Posterior cingulate gyrus (tissue), 11 donors: Measurements from ENCODE around the gene EZR.
A peak's percentile ranks its signal among the peaks of the same experiment; 100 is the strongest.

Source experiments
- DNase-seq, 10 donors: peaks; one replicate each; pipeline versions ENCODE4 v3.0.0 to v3.0.0-alpha.2; 2020 to 2021; ENCODE audit warnings: mixed read lengths in 3 of 10
- intact Hi-C: fragments of 100-400 bp; cut with DNase I; formaldehyde crosslinking; loops from one replicate; pipeline ENCODE4 v1.15.1; 2023

The EZR gene

DNA sequence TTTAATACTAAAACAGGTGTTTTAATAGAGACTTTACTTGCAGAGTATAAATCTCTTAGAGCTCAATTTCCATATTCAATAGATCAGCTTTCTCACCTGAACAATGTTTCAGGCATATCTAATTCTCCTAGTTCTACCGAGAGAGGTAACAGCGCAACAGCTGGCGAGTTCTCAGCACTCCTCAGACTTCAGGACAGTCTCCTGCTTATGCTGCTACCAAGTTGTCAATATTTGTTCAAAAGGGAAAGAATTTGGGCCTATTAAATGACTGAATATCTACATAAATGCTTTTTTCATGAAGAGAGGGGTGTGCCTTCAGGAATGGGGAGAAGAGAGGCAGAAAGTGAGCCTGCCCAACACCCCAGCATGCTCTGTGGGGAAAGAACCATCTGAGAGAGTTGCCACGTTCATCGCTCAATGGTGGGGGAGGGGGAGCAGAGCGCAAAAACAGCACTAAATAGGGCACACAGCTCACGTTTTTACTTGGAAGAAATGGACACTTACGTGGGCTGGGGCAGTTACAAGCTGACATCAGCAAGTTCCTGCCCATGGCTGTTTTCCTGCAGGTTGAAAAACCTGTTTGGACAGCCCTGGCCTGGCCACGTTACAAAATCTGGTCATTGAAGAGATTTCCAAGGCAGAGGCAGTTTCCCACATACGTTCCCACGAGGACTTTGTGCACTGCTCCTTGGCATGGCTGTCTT lies 38.0 kb downstream of the EZR start:
- intact Hi-C loops, result no loop called here
- DNase-seq, result peak in 1 of 10 donors; percentile 37

DNA sequence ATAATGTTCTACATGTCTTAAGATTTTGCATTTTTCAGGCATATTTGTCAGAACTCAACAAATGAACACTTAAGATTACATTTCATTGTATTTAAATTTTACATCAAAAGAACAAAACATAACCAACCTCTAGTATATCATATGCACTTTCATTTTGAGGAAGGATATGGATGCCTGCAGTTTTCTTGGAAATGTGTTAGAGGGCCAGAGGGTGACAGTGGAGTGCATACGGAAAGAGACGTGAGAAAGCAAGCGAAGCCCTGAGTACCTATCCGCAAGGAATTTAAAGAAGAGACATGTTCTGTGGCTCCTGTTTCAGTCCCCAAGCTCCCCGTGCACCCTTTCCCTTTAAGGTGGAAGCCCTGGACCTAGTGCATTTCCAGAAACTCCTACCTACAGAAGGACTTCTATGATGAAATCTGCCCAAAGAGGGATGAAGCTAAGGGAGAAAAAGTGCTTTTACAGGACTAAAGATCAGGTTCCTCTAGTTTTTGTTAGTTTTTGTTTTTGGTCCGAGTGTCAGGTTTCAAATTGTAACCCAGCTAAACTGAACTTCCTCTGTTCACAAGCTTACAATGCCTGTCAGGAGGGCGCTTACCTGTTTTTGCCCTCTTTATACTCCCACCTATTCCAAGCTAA lies 38.8 kb downstream of the EZR start:
- intact Hi-C loops, result no loop called here
- DNase-seq, result no peak

DNA sequence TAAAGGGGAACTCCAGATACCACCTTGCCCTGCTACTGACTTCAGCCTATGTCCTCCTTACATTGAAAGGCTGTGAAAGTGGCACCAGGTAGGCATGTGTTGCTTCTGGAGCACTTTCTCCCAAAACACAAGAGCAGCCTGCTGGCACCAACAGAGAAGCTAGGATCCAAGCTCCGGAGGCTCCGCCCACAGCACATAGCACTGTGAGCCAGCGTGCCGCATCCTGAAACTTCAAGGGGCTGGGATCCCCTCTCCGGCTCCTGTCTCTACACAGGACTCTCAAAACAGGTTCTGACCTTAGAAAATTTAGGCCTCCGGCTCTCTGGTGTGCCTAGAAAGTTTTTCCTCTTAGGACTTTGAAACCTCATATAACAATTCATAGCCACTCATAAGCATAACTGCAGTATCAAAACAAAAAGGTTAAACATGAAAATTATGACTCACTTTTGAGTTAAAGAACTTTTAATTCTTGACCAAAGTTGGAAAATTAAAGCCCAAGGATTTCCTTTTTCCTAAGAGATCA lies 41.1 kb downstream of the EZR start:
- peak in 1 of 10 donors; percentile 57 for DNase-seq
- intact Hi-C loops, result no loop called here

DNA sequence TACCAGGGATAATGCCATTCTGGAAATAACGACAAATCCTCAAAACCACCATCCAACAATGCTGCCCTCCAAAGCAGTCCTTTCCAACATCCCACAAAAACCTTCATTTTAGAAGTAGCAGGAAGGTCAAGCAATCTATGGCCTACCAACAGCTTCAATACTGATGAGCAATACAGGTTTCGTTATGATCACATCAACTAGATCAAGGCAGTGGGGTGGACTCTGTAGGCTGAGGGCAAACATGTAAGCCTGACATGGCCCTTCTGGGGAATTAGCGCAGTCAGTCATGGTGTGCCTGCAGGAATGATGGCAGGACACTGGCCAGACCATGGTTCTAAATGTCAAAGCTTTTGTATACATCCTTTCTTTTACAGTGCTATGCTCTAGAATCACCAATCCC lies 41.7 kb downstream of the EZR start:
- intact Hi-C loops, result no loop called here

DNA sequence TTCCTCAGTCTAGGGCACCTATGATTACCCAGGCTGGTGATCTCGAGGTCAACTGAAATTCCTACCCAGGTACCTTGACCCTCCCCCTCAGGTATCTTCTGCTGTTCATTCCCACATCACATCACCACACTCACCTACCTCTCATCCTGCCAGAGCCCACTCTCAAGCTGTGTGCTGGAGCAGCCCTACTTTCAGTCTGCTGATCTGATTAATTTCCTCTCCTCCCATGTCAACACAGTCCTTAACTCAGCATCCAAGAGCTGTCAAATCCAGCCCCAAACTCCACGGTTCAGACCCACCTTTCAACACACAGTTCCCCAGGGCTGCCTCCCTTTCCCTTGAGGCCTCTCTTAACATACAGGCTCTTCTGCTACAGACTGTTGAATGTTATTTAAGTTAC lies 42.4 kb downstream of the EZR start:
- DNase-seq, result no peak
- intact Hi-C loops, result no loop called here

More for the DNA sequence above, 41.7 kb downstream of the EZR start:
- DNase-seq, result no peak

DNA sequence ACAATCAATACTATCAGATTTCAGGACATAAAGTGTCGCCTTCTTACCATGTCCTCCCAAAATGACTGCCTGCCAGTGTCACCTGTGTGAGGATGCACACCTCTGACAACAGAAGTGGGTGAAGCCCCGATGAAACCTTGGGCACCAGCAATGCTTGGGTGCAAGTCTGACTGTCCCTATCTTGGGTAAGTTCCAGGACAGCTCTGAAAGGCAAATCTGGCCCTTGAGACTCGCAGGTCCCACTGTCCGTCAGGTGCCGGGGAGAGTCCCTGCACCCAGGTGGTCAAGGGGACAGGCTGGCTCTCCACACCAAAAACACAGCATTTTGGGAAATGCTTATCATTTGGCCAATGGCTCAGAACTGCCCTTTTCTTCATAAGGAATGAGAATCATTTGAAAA lies 43.3 kb downstream of the EZR start:
- peak in 1 of 10 donors; percentile 40 for DNase-seq
- intact Hi-C loops, result no loop called here

DNA sequence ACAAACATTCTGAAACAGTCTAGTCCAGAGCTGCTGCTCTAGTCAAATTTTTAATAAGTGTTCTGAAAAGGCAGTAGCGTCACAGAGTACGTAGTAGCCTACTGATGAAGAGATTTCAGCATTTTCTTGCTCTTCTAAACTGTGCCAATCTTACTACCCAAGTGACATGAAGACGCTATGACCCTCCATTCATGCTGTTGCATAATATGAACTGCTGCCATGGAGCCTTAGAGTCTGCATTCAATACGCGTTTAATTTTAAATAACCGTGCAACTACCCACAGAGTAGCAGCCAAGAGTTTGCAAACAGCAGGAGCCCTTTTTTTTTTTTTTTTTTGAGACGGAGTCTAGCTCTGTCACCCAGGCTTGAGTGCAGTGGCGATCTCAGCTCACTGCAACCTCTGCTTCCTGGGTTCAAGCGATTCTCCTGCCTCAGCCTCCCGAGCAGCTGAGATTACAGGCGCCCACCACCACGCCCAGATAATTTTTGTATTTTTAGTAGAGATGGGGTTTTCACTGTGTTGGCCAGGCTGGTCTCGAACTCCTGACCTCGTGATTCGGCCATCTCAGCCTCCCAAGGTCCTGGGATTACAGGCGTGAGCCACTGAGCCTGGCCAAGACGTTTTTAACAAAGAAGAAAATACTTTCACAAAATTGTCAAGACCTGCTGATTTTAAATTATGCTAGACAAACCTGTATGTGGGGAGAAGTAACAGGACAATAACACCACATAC lies 44.3 kb downstream of the EZR start:
- peak in 1 of 10 donors; percentile 49 for DNase-seq
- intact Hi-C loops, result no loop called here

DNA sequence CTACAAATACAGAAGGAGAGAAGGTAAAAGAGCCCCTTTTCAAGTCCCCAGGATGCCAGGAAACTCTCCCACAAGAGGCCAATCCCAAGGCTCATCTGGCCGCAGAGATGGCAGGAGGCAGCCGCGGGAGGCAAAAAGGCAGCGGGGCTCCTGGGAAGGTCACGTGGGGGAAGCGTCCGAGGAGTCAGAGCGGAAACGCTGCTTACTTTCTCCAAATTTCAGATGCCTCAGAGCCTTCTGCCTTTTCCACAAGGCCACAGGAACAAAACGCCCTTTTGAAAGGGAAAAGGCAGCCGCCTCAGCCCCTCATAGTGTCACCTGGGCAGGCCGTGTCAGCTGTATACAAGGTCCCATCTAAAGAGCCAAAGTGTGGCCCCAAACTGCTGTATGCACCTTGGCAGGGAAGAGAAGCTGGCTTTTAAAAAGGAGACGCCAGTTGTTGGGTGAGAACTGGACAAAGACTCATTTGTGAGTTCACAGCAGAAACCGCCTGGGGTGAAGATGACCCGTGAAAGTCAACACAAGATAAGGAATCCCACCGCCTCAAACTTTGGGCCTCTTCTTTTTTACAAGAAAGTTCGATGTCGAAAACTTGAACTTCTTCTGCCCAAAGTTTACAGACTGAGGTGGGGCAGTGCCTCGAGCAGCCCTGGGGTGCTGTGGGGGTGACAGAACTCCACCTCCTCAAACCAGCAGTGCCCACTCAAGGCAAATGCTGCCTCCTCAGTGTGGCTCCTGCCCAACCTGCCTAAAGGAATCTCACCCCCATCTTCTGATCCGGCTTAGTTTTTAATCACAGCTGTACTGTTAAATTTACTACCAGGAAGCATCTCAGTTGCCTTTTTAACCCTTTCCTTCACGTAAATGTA lies 45.4 kb downstream of the EZR start:
- intact Hi-C loops, result no loop called here

DNA sequence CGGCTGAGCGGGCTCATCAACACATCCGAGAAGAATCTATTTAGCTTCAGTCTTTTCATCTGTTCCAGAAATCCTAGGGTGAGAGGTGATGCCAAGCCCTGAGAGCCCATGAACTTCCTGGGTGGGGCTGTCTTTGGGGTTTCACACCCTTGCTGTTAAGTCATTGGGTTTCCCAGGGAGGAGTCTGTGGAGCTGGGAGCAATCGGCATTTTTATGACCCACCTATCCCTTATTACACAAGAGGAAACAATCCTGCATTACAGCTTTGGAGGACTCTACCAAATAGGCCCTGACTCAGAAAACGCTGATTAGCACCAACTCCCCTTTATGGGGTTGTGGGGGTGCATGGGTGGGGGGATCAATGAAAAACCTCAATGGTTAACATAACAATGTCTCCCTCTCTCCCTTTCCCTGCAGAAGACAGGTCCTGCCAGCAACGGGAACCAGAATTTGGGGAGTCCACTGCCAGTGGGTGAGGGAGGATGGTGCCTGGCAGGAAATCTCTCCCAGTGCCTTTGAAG lies 46.3 kb downstream of the EZR start:
- intact Hi-C loops, result no loop called here
- DNase-seq, result peak in 1 of 10 donors; percentile 21

More for the DNA sequence above, 45.4 kb downstream of the EZR start:
- DNase-seq, result peak in 3 of 10 donors; percentile 19 to 77 (median 66)

DNA sequence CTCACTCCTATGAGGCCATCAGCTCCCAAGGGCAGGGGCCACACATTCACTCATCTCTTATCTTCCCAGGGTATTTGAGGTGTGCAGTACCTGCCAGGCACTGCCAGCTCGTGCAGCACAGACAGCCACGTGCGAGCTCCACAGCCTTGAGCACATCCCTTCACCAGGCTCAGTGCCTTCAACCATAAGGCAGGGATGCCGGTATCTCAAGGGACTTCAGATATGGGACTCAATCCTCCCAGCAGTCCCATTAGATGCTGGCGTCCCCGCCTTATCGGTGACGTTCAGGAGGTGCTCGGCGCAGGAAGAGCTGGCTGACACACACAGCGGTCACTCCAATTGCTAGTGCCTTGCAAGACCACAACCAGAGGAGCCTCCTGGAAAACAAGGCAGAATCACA lies 47.0 kb downstream of the EZR start:
- DNase-seq, result peak in 1 of 10 donors; percentile 74
- intact Hi-C loops, result no loop called here

DNA sequence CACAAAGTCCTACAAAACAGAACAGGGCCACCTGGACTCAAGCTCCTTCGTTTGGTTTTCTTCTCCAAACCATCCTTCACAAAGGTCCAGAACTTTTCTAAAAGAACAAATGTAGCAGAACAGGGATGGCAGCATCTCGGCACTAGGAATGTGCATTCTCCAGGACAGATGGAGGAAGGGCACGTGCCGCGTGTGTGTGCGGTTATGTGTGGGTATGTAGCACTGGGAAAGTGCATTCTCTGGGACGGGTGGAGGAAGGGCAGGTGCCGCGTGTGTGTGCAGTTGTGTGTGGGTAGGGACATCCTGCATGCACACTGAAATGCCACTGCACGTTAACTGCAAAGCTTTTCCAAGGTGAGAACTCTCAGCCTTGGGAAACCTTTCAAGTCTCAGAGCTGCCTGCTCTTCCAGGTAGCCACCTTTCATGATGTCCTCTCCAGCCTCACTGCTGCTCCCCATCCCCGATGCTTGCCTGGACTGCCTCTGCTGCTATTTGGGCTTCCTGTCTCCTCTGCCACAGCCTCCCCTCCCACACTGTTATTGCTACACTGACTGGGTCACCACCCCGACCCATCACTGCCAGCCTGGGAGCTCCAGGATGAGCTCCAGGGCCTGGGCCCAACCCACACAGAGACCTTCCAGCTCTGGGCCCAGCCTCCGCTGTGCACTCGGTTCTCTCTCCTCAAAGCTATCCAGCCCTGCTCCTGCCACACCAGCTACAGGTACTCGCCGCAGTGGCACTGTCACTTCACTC lies 47.6 kb downstream of the EZR start:
- intact Hi-C loops, result no loop called here
- peak in 1 of 10 donors; percentile 39 for DNase-seq

DNA sequence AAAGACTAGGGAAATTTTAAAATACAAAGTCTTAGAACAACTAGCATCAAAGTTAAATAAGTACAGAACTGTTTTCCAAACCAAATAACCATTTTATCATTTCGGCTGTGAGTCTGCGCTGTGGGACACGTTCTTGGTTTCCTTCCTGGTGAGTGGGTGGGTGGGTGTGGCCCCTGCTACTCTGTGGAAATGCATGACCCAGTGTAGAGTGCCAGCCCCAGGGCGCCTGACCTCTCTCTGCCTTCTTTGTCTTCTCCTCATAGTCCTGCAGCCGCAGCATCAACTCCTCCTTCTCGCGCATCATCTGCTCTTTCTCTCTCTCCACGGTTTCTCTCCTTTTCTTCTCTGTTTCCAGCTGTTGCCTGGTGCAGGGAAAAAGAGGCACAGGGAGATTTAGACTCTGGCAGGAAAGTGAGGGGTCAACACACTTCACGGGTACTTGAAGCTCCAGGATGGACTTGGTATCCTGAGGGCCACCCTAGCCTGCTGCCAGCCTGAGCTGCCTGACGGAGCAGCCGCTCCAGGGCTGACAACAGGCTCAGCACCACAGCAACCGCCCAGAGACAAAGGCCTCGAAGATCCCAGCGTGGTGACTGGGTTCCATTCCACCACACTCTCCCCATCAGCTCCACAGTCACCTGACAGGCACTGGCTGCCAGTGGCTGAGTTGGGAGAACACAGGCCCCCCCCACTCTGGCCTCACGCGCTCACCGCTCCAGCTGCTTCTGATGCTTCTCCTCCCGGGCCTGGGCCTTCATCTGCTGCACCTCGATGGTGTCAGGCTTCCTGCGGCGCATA lies 48.4 kb downstream of the EZR start:
- intact Hi-C loops, result no loop called here
- DNase-seq, result peak in 2 of 10 donors; percentile 46 to 86

DNA sequence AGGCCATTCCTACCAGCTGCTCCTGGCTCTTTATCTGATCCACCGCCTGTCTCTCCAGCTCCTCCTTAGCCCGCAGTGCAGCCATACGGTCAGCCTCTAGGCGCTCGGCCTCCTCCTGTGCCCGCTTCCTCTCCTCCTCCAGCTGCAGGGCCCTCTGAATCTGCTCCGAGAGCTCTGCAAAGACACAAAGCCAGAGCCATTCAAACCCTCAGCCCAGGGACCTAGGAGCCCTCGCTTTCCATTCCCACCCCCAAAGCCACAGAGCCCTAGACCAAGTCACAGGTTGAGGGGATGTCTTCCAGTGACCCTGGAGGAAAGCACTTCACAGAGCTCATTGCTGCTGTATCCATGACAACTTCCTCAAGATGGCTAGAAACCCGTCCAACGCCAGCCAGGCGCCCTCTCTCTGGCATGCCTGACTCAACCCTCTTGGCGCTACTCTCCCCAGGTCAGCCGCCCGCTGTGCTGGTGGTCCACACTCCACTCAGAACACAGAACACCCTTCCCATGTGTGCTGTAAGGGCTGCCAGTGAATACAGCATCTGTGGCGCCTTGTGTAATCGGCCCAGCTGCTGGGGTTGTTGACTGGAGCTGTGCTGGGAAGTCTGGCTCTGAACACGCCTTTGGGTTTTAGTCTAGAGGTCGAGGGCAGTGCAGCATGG lies 49.3 kb downstream of the EZR start:
- peak in 3 of 10 donors; percentile 38 to 85 (median 49) for DNase-seq

DNA sequence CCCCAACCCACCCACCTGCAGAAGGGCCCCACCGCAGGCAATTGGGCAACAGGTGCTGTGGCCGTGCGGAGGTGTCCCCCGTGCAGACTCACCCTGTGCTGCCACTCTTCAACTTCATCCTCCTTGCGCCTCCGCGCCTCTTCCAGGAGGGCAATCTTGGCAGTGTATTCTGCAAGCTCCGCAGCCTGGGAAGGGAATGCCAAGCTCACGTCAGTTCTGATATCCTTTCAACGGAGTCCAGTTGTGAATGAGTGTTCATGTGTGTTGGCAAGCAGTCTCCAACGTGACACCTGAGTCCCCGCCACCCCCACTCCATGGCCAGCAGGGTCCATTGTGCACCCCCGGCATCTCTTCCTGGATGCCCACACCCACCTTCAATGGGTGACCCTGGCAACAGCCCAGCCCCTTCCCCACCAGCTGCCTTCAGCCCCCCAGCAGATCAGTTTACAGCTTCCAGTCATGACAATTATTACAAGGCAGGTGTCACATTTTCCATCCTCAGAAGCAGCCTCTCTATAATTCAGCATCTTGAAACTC lies 49.9 kb downstream of the EZR start:
- intact Hi-C loops, result no loop called here
- peak in 1 of 10 donors; percentile 82 for DNase-seq

More for the DNA sequence above, 49.3 kb downstream of the EZR start:
- intact Hi-C loops, result no loop called here

DNA sequence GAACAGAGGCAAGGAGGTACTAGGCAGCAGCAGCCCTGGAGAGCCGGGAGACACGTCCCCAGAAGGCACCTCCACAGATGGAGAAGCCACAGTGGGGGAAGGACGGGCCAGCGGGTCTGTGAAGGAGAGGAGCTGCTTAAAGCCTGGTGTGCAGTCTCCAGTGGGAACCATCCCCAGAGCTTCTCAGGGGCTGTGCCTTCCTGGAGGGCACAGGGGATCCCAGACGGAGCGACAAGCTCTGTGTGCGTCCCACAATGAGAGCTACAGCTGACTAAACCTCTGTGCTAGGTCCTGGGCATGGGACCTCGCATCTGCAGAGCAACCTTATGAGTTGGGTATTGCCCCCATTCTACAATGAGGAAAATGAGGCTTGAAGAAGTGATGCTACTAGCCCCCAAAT lies 50.7 kb downstream of the EZR start:
- peak in 1 of 10 donors; percentile 52 for DNase-seq
- intact Hi-C loops, result no loop called here

DNA sequence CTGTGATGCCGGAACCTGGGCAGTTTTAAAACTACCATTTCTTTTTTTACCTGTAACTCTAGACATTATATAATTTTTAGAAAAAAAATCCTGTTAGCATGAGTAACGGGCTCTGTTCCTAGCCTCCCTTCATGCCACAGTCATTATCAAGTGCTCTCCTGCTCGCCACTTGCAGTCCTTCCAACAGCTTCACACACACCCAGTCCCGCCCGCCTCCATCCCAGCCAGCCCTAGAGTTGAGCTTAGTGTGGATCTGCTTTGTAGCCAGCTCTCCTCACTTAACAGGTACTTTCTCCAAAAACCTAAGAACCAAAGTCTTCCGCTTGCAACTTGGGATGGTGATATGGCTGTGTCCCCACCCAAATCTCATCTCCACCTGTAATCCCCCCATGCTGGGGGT lies 51.5 kb downstream of the EZR start:
- intact Hi-C loops, result no loop called here
- peak in 1 of 10 donors; percentile 24 for DNase-seq

DNA sequence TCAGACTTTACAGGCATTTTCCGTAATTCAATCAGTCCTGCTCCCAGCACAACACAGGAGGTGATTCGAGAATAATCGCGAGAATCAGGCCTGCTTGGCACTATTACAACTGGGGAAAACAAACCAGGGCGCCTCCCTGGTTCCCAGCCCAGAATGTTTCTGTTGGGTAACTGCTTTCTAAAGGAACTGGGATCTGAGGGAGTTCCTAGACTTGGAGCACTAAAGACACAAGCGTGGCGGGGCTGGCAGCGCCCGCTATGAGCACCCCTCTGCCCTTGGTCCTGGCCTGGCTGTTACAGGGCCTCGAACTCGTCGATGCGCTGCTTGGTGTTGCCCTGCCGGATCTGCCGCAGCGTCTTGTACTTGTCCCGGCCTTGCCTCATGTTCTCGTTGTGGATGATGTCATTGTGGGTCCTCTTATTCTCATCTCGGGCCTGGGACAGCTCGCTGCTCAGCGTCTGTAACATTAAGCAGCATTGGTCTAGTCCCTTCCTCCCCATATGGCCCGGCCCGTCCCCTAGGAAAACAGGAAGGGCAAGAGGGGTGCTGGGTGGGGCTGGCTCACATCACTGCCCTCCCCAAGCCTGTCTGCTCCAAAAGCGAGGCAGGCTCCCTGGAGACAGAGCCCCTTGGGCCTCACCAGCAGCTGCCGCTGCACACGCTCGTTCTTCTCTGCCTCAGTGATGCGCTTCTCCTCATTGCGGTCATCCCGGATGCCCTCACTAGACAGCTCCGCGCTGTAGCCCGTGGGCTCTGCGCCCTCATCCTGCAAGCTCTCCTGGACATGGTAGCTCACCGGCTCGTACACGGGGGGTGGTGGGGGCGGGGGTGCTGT lies 52.3 kb downstream of the EZR start:
- intact Hi-C loops, result no loop called here
- DNase-seq, result peak in 4 of 10 donors; percentile 20 to 81 (median 54)
